ENCODE measurements around the gene UBAP1.

The UBAP1 gene

GRCh38 chr9:34292552-34292951 is 113.7 kb downstream of the UBAP1 start:
- TF ChIP-seq SIN3A (IDR thresholded peaks at IDR 0.05; ENCODE audit: borderline replicate concordance, insufficient read depth, low read length) (no peak), FOXP2 (optimal IDR thresholded peaks at IDR 0.05; ENCODE audit: borderline replicate concordance, extremely low read depth, extremely low read length, insufficient read depth) (no peak), REST (IDR thresholded peaks at IDR 0.05; ENCODE audit: insufficient read depth in 1 of 2, low read depth in 2 of 2, low read length in 2 of 2) (no peak), POLR2AphosphoS5 (IDR thresholded peaks at IDR 0.05; ENCODE audit: low read depth, low read length) (no peak), TAF1 (IDR thresholded peaks at IDR 0.05; ENCODE audit: borderline replicate concordance, insufficient read depth, low read length) (no peak)
